Motor neuron (in vitro differentiated cells): ENCODE data around the gene PAXX. TPM values are rescaled to one million over a fixed set of nuclear protein-coding genes. Genes with fewer than 3 reads are reported as not detected.

Experiments used
- ATAC-seq, 8 experiments: fragments of 200-7000 bp; cut with Tn5 transposase; replicated peaks in 6 of 8; 2 replicates each; pipeline ENCODE4 v1.8.0; 2021; ENCODE audit warnings: mild to moderate bottlenecking in 8 of 8, moderate library complexity in 8 of 8
- H3K27ac ChIP-seq, 2 donors: fragments of 250-450 bp; sonication (Bioruptor Pico); 2 replicates each; pipeline ENCODE4 v1.9.0; 2021; ENCODE audit warnings: antibody characterized with exemption in 2 of 2, mild to moderate bottlenecking in 2 of 2, moderate library complexity in 1 of 2
- H3K4me1 ChIP-seq, 2 donors: fragments of 250-450 bp; sonication (Bioruptor Pico); replicated peaks in 1 of 2; 2 replicates each; pipeline ENCODE4 v1.6.1; 2021; ENCODE audit warnings: antibody characterized with exemption in 2 of 2, mild to moderate bottlenecking in 2 of 2, moderate library complexity in 1 of 2
- H3K4me3 ChIP-seq, 5 donors: fragments of 250-450 bp; sonication (Bioruptor Pico); 2 replicates each; pipeline ENCODE4 v1.9.0; 2021; ENCODE audit warnings: antibody characterized with exemption in 5 of 5, mild to moderate bottlenecking in 5 of 5, moderate library complexity in 4 of 5
- WGBS, 10 experiments: fragments of 450-650 bp; shearing (Covaris generic); methylation state at CpG; one replicate each; pipeline ENCODE4 v1.0.0; 2022; 5-methylcytosine and 5-hydroxymethylcytosine counted together
- in situ Hi-C, 9 experiments: fragments of 400-800 bp; cut with MboI; loops; one replicate each; pipeline ENCODE4 v1.15.0; 2021; ENCODE audit warnings: low sequenced_read_pairs in 9 of 9, low pct_unique_long_range_greater_than_20kb in 2 of 9; ENCODE audit not compliant: unreplicated experiment in 9 of 9
- total RNA-seq, 8 experiments: library from RNA; unstranded; fragments of 300-600 nt; gene quantifications; 2 replicates each; pipeline versions ENCODE4 v1.2.3 to v1.2.4, GENCODE V29; 2022

Gene PAXX
- total RNA-seq, 8 experiments from 2014 or later, result 23.4 to 38.4 (median 27.5) TPM

- no peaks in the 10 kb centered on the region for H3K4me1 ChIP-seq
- in situ Hi-C loops, result no loop called here
- no peak for ATAC-seq
- no peak overlapping the region for H3K4me3 ChIP-seq
- WGBS, 10 experiments, result no CpG with 5 or more reads among the region's 18 CpGs
- no peak overlapping the region for H3K27ac ChIP-seq
These were observed 17.0 kb downstream of the PAXX start for GRCh38 chr9:137009217-137009616.

- in situ Hi-C loops, result no loop called here
- no peak for ATAC-seq
- WGBS, 10 experiments, result 60% methylated on average over 1 of the region's 49 CpGs; no CpG with 5 or more reads in 9 of the 10 experiments
- H3K27ac ChIP-seq, result no peak overlapping the region
- no peak overlapping the region for H3K4me3 ChIP-seq
- no peaks in the 10 kb centered on the region for H3K4me1 ChIP-seq
These were observed 17.9 kb downstream of the PAXX start for GRCh38 chr9:137009938-137010732.

GRCh38 chr9:137011156-137011555 lies 18.9 kb downstream of the PAXX start:
- H3K4me1 ChIP-seq, result no peaks in the 10 kb centered on the region
- H3K27ac ChIP-seq, result no peak overlapping the region
- in situ Hi-C loops, result no loop called here
- H3K4me3 ChIP-seq, result no peak overlapping the region
- no CpG with 5 or more reads among the region's 24 CpGs for WGBS, 10 experiments
- no peak for ATAC-seq

GRCh38 chr9:137011907-137012675 lies 19.9 kb downstream of the PAXX start:
- no peak overlapping the region for H3K27ac ChIP-seq
- in situ Hi-C loops, result no loop called here
- no peak for ATAC-seq

GRCh38 chr9:137012694-137013570 lies 20.7 kb downstream of the PAXX start:
- ATAC-seq, result peak in 2 of 8 experiments; percentile 30 to 34
- no peak overlapping the region for H3K4me3 ChIP-seq
- no peaks in the 10 kb centered on the region for H3K4me1 ChIP-seq
- H3K27ac ChIP-seq, result no peak overlapping the region
- WGBS, 10 experiments, result 93% methylated on average over 3 of the region's 67 CpGs; no CpG with 5 or more reads in 9 of the 10 experiments
- in situ Hi-C loops, result no loop called here

More at GRCh38 chr9:137011907-137012675, 19.9 kb downstream of the PAXX start:
- Histone ChIP-seq H3K4me1 (no peaks in the 10 kb centered on the region), H3K4me3 (no peak overlapping the region)
- WGBS, 10 experiments, result 0 to 100% (median 93%) methylated on average over 1 to 17 of the region's 39 CpGs; no CpG with 5 or more reads in 7 of the 10 experiments

- ATAC-seq, result peak in 1 of 8 experiments; percentile 3
- in situ Hi-C loops, result no loop called here
- Histone ChIP-seq H3K4me1 (no peaks in the 10 kb centered on the region), H3K27ac (no peak overlapping the region), H3K4me3 (no peak overlapping the region)
- WGBS, 10 experiments, result 93% methylated on average over 3 of the region's 20 CpGs; no CpG with 5 or more reads in 9 of the 10 experiments
These were observed 21.3 kb downstream of the PAXX start for GRCh38 chr9:137013571-137013940.

- in situ Hi-C loops, result no loop called here
These were observed 21.9 kb downstream of the PAXX start for GRCh38 chr9:137014166-137014565.

GRCh38 chr9:137014776-137015539 lies 22.7 kb downstream of the PAXX start:
- Histone ChIP-seq H3K27ac (no peak overlapping the region), H3K4me1 (no peaks in the 10 kb centered on the region), H3K4me3 (no peak overlapping the region)
- in situ Hi-C loops, result no loop called here
- no peak for ATAC-seq
- 82 to 95% methylated on average over 4 of the region's 36 CpGs; no CpG with 5 or more reads in 8 of the 10 experiments for WGBS, 10 experiments

More at GRCh38 chr9:137014166-137014565, 21.9 kb downstream of the PAXX start:
- H3K4me3 ChIP-seq, result no peak overlapping the region
- no peaks in the 10 kb centered on the region for H3K4me1 ChIP-seq
- ATAC-seq, result peak in 1 of 8 experiments; percentile 1
- H3K27ac ChIP-seq, result no peak overlapping the region
- no CpG with 5 or more reads among the region's 23 CpGs for WGBS, 10 experiments

GRCh38 chr9:137015540-137015930 lies 23.3 kb downstream of the PAXX start:
- ATAC-seq, result no peak
- WGBS, 10 experiments, result 98% methylated on average over 8 of the region's 25 CpGs; no CpG with 5 or more reads in 9 of the 10 experiments
- Histone ChIP-seq H3K4me1 (no peaks in the 10 kb centered on the region), H3K4me3 (no peak overlapping the region), H3K27ac (no peak overlapping the region)
- in situ Hi-C loops, result no loop called here

- no peak for ATAC-seq
- H3K4me3 ChIP-seq, result no peak overlapping the region
- WGBS, 10 experiments, result 100% methylated on average over 3 of the region's 21 CpGs; no CpG with 5 or more reads in 9 of the 10 experiments
- in situ Hi-C loops, result no loop called here
- H3K4me1 ChIP-seq, result no peaks in the 10 kb centered on the region
- no peak overlapping the region for H3K27ac ChIP-seq
These were observed 23.8 kb downstream of the PAXX start for GRCh38 chr9:137015976-137016375.

- Histone ChIP-seq H3K27ac (no peak overlapping the region), H3K4me1 (no peaks in the 10 kb centered on the region), H3K4me3 (no peak overlapping the region)
- in situ Hi-C loops, result no loop called here
- WGBS, 10 experiments, result 93% methylated on average over 3 of the region's 16 CpGs; no CpG with 5 or more reads in 9 of the 10 experiments
- no peak for ATAC-seq
These were observed 24.2 kb downstream of the PAXX start for GRCh38 chr9:137016436-137016835.

GRCh38 chr9:137017071-137017470 lies 24.8 kb downstream of the PAXX start:
- 98 to 100% (median 98%) methylated on average over 3 to 12 of the region's 28 CpGs; no CpG with 5 or more reads in 7 of the 10 experiments for WGBS, 10 experiments
- H3K4me1 ChIP-seq, result no peaks in the 10 kb centered on the region
- H3K27ac ChIP-seq, result no peak overlapping the region
- H3K4me3 ChIP-seq, result no peak overlapping the region
- ATAC-seq, result no peak
- in situ Hi-C loops, result no loop called here
